HG02885 (cell line): ENCODE data around the gene TEPSIN.

Experiments used
- ATAC-seq: cut with Tn5 transposase; IDR thresholded peaks from one replicate; pipeline ENCODE4 v1.9.1; 2021; ENCODE audit warnings: mild to moderate bottlenecking; ENCODE audit not compliant: unreplicated experiment, poor library complexity

Gene TEPSIN

DNA sequence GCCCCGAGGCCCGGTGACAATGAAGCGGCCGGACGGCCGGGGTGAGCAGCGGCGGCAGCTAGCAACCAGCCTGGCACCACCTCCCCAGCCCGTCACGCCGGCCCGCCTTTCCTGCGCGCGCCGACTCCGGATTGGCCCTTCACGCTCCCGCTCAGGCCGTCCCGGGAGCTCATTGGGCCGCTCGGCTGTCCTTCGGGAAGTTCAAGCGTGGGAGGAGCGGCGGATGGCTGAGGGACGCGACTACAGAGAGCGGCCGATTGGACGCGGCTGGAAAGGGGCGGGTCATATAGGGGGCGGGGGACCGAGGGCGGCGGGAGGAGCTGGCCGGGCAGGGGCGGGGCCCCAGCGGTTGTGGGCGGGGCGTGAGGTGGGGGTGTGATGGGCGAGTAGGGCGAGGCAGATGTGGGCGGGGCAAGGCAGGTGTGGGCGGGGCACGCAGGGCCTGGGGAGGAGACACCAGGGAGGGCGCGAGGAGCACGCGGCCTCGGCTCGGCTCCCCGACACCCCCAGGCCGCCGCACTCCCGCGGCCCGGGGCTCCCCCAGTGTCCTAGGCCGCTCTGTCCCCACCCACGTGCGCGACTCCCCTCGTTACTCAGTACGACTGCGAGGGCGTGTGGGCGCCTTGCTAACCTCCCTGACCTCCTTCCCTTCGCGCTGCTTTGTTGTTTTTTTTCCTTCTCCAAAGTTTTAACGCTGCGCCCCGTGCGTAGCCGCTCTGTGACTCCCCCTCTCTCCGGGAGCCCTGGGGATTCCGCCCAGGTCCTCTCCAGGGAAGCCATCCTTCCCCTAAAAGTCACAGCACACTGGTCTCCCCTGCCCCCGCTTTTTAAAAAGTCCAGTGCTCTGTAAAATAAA, 15.7 kb downstream of the TEPSIN start, which contains the start of gene CEP131:
Gene CEP131, minus strand, starts transcription at position 60 of the 856 bp plus-strand sequence. CDS start 2,909 bp downstream, outside the sequence.
- peak; percentile 95 for ATAC-seq

- no peak for ATAC-seq
These were observed 16.3 kb downstream of the TEPSIN start for GRCh38 chr17:81222620-81222905.

- no peak for ATAC-seq
These were observed 16.8 kb downstream of the TEPSIN start for GRCh38 chr17:81221842-81222619.

- ATAC-seq: no peak
These were observed 17.4 kb downstream of the TEPSIN start for GRCh38 chr17:81221371-81221841.

- ATAC-seq: no peak
These were observed 19.2 kb downstream of the TEPSIN start for GRCh38 chr17:81219476-81220180.

- ATAC-seq: no peak
These were observed 19.9 kb downstream of the TEPSIN start for GRCh38 chr17:81218991-81219390.

DNA sequence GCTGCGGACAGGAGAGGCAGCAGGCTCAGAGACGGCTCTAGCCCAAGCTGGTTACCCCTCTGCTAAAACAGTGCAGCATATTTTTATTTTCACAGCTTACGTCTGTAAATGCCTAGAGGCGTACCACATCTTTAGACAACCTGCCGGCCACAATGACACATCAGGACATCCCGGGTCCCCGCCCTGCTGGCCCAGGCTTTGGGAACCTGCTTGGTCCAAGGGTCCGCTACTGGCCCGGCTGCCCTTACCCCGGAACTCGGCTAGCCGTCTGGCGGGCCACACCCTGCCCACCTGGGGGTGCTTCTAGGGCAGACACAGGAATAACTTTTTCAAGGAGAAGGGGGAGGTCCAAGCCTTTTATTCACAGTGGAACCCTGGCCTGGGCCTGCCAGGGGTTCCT, 20.4 kb downstream of the TEPSIN start:
- ATAC-seq: no peak

- no peak for ATAC-seq
These were observed 21.4 kb downstream of the TEPSIN start for GRCh38 chr17:81217491-81217890.

DNA sequence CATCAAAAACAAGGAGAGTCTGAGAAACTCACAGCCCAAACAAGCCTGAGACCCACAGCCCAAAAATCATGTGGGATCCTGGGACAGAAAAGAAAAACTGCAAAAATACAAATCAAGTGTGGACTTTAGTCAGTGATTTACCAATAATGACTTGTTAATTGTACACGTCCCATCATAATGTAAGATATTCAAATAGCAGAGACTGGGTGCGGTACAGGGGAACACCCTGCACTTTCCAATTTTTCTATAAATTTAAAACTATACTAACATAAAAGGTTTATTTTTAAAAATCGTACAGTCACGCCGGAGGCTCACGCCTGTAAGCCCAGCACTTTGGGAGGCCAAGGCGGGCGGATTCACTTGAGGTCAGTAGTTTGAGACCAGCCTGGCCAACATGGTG, 24.9 kb downstream of the TEPSIN start:
- no peak for ATAC-seq

DNA sequence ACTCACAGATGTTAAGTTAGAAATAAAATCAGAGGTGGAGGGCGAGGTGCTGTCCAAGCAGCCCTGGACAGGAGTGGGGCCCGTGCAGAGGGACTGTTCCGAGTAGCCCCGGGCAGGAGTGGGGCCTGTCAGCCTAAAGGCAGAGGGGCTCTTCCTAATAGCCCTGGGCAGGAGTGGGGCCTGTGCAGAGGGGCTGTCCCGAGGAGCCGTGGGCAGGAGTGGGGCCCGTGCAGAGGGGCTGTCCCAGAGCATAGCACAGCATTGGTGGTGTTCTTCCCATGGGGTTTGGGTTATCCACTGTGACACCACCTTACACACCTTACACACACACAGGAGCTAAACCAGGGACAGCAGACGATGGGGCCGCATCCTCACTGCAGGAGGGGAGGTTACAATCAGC, 26.5 kb downstream of the TEPSIN start:
- no peak for ATAC-seq

GRCh38 chr17:81210868-81211267, 28.0 kb downstream of the TEPSIN start:
- no peak for ATAC-seq

GRCh38 chr17:81210466-81210865, 28.4 kb downstream of the TEPSIN start:
- ATAC-seq: no peak

DNA sequence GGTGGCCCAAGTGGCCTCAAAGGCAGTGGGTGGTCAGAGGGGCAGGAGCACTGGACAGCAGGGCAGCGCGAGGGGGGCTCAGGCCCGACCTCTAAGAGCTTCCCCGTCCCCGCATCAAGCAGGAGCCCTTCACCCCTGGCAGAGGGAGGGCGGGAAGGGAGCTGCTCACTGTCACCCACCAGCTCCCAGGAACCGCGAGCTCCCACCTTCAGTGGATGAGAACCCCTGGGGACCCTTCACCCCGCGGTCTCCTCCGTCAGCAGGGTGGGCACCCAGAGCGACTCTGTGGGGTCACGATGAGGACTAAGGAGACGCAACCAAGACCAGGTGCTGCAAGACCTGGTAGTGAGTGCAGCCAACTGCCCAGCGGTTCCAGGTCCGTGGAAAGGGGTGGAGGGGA, 29.7 kb downstream of the TEPSIN start:
- ATAC-seq: no peak

- ATAC-seq: no peak
These were observed 30.2 kb downstream of the TEPSIN start for GRCh38 chr17:81208651-81209050.

DNA sequence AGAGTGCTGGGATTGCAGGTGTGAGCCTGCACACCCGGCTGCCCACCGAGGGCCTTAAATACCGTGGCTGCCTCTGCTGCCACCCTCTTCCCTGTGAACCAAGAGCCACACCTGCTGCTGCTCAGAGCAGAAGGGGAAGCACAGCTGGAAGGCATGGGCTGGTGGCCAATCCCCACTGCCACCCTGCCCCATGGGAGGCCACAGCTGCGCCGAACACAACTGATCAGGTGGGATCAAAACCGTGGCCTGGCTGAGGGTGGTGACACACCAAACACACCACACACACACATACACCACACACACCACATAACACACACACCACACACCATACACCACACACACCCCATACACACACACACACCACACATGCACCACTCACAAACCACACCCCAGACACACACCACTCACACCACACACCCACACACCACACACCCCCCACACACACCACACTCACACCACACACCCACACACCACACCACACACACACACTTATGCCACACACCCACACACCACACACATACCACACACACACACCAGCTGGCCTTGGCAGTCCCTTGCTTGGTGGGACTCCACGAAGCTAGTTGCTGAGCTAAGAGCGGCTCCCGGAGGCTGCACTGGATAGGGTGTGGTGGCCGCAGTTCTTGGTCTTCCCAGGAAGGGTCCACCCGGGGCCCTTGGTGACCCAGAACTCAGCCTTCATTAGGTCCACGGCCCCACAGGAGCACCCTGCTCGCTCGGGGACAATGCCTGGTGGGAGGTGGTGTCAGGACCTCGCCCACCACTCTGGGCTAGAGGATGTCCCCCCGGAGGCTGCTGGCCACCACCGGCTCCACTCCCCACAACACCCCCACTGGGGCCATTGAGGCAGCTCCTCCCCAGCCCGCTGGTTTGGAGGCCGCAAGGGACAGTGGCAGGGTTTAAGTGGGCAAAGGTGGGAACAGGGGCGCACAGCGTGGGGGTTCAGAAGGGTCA, 31.0 kb downstream of the TEPSIN start:
- ATAC-seq: no peak

GRCh38 chr17:81206657-81207056, 32.2 kb downstream of the TEPSIN start:
- ATAC-seq: no peak

GRCh38 chr17:81206166-81206565, 32.7 kb downstream of the TEPSIN start:
- ATAC-seq: no peak

DNA sequence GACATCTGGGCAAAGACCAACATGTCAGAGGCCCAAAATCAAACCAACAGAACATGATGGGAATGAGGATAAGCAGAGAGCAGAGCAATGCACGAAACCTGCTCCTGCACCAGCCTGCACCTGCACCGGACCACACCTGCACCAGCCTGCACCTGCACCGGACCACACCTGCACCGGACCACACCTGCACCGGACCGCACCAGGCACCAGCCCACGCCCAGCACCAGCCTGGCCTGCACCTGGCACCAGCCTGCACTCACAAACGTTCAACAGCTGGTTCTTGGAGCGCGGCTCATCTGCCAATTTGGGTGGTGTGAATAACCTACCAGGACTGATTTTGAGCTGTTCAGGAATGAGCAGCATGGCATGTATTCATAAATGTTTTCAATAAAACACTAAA, 34.3 kb downstream of the TEPSIN start:
- ATAC-seq: no peak

GRCh38 chr17:81203136-81203535, 35.7 kb downstream of the TEPSIN start:
- ATAC-seq: no peak

DNA sequence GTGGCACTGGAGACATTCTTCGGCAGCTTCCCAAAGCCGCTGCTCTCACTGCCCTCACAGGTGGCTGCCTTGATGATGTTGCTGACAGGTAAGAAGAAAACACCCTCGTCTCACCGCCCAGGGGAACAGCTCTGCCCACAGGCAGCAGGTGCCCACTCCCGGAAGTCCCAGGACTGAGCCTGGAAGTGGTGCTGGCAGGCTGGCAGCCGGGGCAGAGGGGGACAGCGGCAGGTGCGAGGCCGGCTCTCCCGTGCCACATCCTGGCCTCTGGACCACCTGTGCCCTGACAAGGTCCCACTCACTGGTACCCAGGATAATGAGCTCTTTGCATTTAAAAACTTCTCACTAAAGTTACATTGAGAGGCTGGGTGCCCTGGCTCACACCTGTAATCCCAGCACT, 36.5 kb downstream of the TEPSIN start:
- no peak for ATAC-seq
